ENCODE results near the gene RBP3. TPM values are rescaled to one million over a fixed set of nuclear protein-coding genes. Genes with fewer than 3 reads are reported as not detected.

RBP3 gene
- total RNA-seq (not detected), polyA plus RNA-seq (not detected)

DNA sequence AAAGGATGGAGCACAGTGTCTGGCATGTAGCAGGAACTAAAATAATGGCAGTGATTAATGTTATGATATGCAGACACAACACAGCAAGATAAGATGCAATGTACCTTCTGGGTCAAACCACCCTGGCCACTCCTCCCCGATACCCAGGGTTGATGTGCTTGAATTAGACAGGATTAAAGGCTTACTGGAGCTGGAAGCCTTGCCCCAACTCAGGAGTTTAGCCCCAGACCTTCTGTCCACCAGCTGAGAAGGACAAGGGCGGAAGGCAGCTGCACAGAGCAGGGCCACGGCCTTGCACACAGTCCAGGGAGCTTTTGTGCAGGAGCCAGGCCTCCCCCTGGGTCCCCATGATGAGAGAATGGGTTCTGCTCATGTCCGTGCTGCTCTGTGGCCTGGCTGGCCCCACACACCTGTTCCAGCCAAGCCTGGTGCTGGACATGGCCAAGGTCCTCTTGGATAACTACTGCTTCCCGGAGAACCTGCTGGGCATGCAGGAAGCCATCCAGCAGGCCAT, at the start of gene RBP3:
RBP3 (plus strand) TSS at position 226 of the 514 bp plus-strand sequence; CDS start at position 348, 122 bp downstream.
- no peaks in the 10 kb centered on the region for H3K36me3 ChIP-seq (ENCODE audit: control insufficient read depth in 4 of 4, insufficient read depth in 3 of 4, low read depth in 1 of 4, low read length in 3 of 4)
- no peak for DNase-seq (ENCODE audit: low spot score)

DNA sequence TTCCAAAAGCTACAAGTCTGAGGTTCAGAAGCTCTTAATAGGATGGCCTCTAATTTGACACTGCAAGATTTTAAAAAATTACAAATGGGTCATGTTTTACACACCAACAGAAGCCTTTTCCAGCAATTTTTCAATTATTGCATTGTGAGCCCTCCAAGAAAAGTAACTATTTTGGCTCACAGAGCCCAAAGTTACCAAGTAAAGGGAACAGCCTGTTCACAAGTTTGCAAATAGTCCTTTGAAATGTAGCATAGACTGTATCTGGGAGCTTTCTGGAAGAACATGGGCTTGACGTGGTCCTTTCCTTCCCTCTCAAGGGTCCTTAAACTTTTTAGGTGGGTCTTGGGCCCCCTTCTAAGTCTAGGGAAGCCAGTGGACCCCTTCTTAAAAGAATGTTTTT, 49.4 kb upstream of the RBP3 start:
- H3K9me3 ChIP-seq (ENCODE audit: control insufficient read depth in 4 of 4, low read length in 3 of 4): no peaks in the 10 kb centered on the region
- no peak for DNase-seq (ENCODE audit: low spot score)
- 81% methylated on average over 1 of the region's 1 CpG for WGBS
- peaks cover 0 to 13% (median 9%) of the 10 kb centered on the region in 4 donors for H3K4me1 ChIP-seq (ENCODE audit: control insufficient read depth in 4 of 4, insufficient read depth in 4 of 4, low read length in 3 of 4)
- TF ChIP-seq, protein P1, sequence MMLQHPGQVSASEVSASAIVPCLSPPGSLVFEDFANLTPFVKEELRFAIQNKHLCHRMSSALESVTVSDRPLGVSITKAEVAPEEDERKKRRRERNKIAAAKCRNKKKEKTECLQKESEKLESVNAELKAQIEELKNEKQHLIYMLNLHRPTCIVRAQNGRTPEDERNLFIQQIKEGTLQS (IDR thresholded peaks at IDR 0.05): no peak
- TF ChIP-seq, protein P2, sequence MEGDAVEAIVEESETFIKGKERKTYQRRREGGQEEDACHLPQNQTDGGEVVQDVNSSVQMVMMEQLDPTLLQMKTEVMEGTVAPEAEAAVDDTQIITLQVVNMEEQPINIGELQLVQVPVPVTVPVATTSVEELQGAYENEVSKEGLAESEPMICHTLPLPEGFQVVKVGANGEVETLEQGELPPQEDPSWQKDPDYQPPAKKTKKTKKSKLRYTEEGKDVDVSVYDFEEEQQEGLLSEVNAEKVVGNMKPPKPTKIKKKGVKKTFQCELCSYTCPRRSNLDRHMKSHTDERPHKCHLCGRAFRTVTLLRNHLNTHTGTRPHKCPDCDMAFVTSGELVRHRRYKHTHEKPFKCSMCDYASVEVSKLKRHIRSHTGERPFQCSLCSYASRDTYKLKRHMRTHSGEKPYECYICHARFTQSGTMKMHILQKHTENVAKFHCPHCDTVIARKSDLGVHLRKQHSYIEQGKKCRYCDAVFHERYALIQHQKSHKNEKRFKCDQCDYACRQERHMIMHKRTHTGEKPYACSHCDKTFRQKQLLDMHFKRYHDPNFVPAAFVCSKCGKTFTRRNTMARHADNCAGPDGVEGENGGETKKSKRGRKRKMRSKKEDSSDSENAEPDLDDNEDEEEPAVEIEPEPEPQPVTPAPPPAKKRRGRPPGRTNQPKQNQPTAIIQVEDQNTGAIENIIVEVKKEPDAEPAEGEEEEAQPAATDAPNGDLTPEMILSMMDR (IDR thresholded peaks at IDR 0.05; ENCODE audit: low read depth, low read length, missing input control): no peak
- TF ChIP-seq RXRA (IDR thresholded peaks at IDR 0.05): no peak
- TF ChIP-seq HNF4G (IDR thresholded peaks at IDR 0.05): no peak
- TF ChIP-seq, protein P3, sequence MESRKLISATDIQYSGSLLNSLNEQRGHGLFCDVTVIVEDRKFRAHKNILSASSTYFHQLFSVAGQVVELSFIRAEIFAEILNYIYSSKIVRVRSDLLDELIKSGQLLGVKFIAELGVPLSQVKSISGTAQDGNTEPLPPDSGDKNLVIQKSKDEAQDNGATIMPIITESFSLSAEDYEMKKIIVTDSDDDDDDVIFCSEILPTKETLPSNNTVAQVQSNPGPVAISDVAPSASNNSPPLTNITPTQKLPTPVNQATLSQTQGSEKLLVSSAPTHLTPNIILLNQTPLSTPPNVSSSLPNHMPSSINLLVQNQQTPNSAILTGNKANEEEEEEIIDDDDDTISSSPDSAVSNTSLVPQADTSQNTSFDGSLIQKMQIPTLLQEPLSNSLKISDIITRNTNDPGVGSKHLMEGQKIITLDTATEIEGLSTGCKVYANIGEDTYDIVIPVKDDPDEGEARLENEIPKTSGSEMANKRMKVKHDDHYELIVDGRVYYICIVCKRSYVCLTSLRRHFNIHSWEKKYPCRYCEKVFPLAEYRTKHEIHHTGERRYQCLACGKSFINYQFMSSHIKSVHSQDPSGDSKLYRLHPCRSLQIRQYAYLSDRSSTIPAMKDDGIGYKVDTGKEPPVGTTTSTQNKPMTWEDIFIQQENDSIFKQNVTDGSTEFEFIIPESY (IDR thresholded peaks at IDR 0.05): no peak
- no peak for TF ChIP-seq NR2F2 (IDR thresholded peaks at IDR 0.05)
- TF ChIP-seq TAF1 (conservative IDR thresholded peaks at IDR 0.05): no peak
- TF ChIP-seq FOXA2 (IDR thresholded peaks at IDR 0.05): no peak
- no peak for TF ChIP-seq RAD21 (IDR thresholded peaks at IDR 0.05)
- TF ChIP-seq GABPA (IDR thresholded peaks at IDR 0.05 in 1 of 2, conservative IDR thresholded peaks at IDR 0.05 in 1 of 2): no peak
- TF ChIP-seq JUND (IDR thresholded peaks at IDR 0.05): no peak
- no peak for TF ChIP-seq EGR1 (IDR thresholded peaks at IDR 0.05; ENCODE audit: low read depth in 2 of 2)
- H3K27ac ChIP-seq (ENCODE audit: low read depth in 1 of 2, low read length in 2 of 2): no peak overlapping the region
- H3K27me3 ChIP-seq (ENCODE audit: control insufficient read depth in 4 of 4, insufficient read depth in 4 of 4, low read length in 3 of 4): no peaks in the 10 kb centered on the region
- no peaks in the 10 kb centered on the region for H3K36me3 ChIP-seq (ENCODE audit: control insufficient read depth in 4 of 4, insufficient read depth in 3 of 4, low read depth in 1 of 4, low read length in 3 of 4)
- no peak overlapping the region for H3K9ac ChIP-seq (ENCODE audit: low read depth in 1 of 2, low read length in 2 of 2)
- no peak overlapping the region for H3K4me3 ChIP-seq (ENCODE audit: low read depth in 1 of 3, low read length in 3 of 3)

More for the DNA sequence above, at the start of gene RBP3:
- TF ChIP-seq SP1 (IDR thresholded peaks at IDR 0.05) (no peak), GABPA (IDR thresholded peaks at IDR 0.05 in 1 of 2, conservative IDR thresholded peaks at IDR 0.05 in 1 of 2) (no peak)
- Histone ChIP-seq H3K9ac (ENCODE audit: low read depth in 1 of 2, low read length in 2 of 2) (no peak within 1 kb of the TSS), H3K27ac (ENCODE audit: low read depth in 1 of 2, low read length in 2 of 2) (no peak within 1 kb of the TSS), H3K27me3 (ENCODE audit: control insufficient read depth in 4 of 4, insufficient read depth in 4 of 4, low read length in 3 of 4) (no peaks in the 10 kb centered on the region), H3K4me3 (ENCODE audit: low read depth in 1 of 3, low read length in 3 of 3) (no peak within 1 kb of the TSS), H3K9me3 (ENCODE audit: control insufficient read depth in 4 of 4, low read length in 3 of 4) (no peaks in the 10 kb centered on the region), H3K4me1 (ENCODE audit: control insufficient read depth in 4 of 4, insufficient read depth in 4 of 4, low read length in 3 of 4) (no peaks in the 10 kb centered on the region)
- 89% methylated on average over 5 of the region's 5 CpGs for WGBS
